GM23338 (cell line): ENCODE results near the gene FGA. TPM values are rescaled to one million over a fixed set of nuclear protein-coding genes. Genes with fewer than 3 reads are reported as not detected.
A peak's percentile ranks its signal among the peaks of the same experiment; 100 is the strongest.

ENCODE experiments used
- ATAC-seq: fragments of 200-7000 bp; cut with Tn5 transposase; 3 replicates; pipeline ENCODE4 v1.9.1; 2020
- DNase-seq: peaks from one replicate; pipeline ENCODE4 v3.0.0-alpha.2; 2015; ENCODE audit warnings: low spot score
- H2AFZ ChIP-seq: fragments of 200-600 bp; sonication (generic); 2 replicates; pipeline ENCODE4 v1.8.0; 2016; ENCODE audit warnings: antibody characterized with exemption, mild to moderate bottlenecking, moderate library complexity
- H3F3A ChIP-seq: fragments of 200-600 bp; sonication (generic); replicated peaks from 2 replicates; pipeline ENCODE4 v1.8.0; 2017; ENCODE audit warnings: antibody characterized with exemption, mixed run types, low read depth
- H3K27ac ChIP-seq: fragments of 200-600 bp; sonication (generic); 2 replicates; pipeline ENCODE4 v1.6.1; 2016; ENCODE audit warnings: low read depth
- H3K27me3 ChIP-seq: fragments of 200-600 bp; sonication (generic); 2 replicates; pipeline ENCODE4 v1.8.0; 2016; ENCODE audit warnings: mild to moderate bottlenecking, mixed run types, moderate library complexity; ENCODE audit not compliant: insufficient read depth
- H3K36me3 ChIP-seq: fragments of 200-600 bp; sonication (generic); 2 replicates; pipeline ENCODE4 v1.8.0; 2016; ENCODE audit warnings: mild to moderate bottlenecking; ENCODE audit not compliant: insufficient read depth
- H3K4me1 ChIP-seq: fragments of 200-600 bp; sonication (generic); 2 replicates; pipeline ENCODE4 v1.8.0; 2016; ENCODE audit warnings: mild to moderate bottlenecking, moderate library complexity; ENCODE audit not compliant: insufficient read depth
- H3K4me2 ChIP-seq: fragments of 200-600 bp; sonication (generic); 2 replicates; pipeline ENCODE4 v1.7.1; 2017; ENCODE audit warnings: mixed run types
- H3K4me3 ChIP-seq: fragments of 200-600 bp; sonication (generic); 2 replicates; pipeline ENCODE4 v1.6.1; 2016; ENCODE audit warnings: mixed run types
- H3K79me2 ChIP-seq: fragments of 200-600 bp; sonication (generic); replicated peaks from 2 replicates; pipeline ENCODE4 v1.8.0; 2017; ENCODE audit warnings: mild to moderate bottlenecking; ENCODE audit not compliant: insufficient read depth
- H3K9me2 ChIP-seq: fragments of 200-600 bp; sonication (generic); 2 replicates; pipeline ENCODE4 v1.8.0; 2017; ENCODE audit not compliant: insufficient read depth
- H4K20me1 ChIP-seq: fragments of 200-600 bp; sonication (generic); replicated peaks from 2 replicates; pipeline ENCODE4 v1.8.0; 2017; ENCODE audit warnings: mild to moderate bottlenecking; ENCODE audit not compliant: insufficient read depth
- H3K27ac Mint-ChIP-seq: 2 replicates; pipeline ENCODE4 v1.8.0; 2020; ENCODE audit warnings: inconsistent platforms, mild to moderate bottlenecking, moderate library complexity, mixed read lengths
- H3K27me3 Mint-ChIP-seq: 3 replicates; pipeline ENCODE4 v1.8.0; 2022; ENCODE audit warnings: low read depth, mild to moderate bottlenecking, moderate library complexity, mixed read lengths, inconsistent platforms; ENCODE audit not compliant: insufficient read depth, poor library complexity
- H3K36me3 Mint-ChIP-seq: 3 replicates; pipeline ENCODE4 v1.8.0; 2021; ENCODE audit warnings: low read depth, mild to moderate bottlenecking, inconsistent platforms, moderate library complexity, mixed read lengths
- H3K4me1 Mint-ChIP-seq: 3 replicates; pipeline ENCODE4 v1.8.0; 2020; ENCODE audit warnings: mild to moderate bottlenecking, inconsistent platforms, mixed read lengths
- H3K4me3 Mint-ChIP-seq: 3 replicates; pipeline ENCODE4 v1.8.0; 2021; ENCODE audit warnings: moderate library complexity, mild to moderate bottlenecking, inconsistent platforms, mixed read lengths
- H3K9me3 Mint-ChIP-seq: 3 replicates; pipeline ENCODE4 v1.8.0; 2020; ENCODE audit warnings: moderate library complexity, mild to moderate bottlenecking, inconsistent platforms, mixed read lengths
- CREB1 ChIP-seq: fragments of 250-450 bp; sonication (Bioruptor Pico); IDR thresholded peaks from 2 replicates; pipeline ENCODE4 v1.5.0; 2020; ENCODE audit warnings: low read depth, mild to moderate bottlenecking, moderate library complexity
- CTCF ChIP-seq, 2 experiments: fragments of 200-600 bp in 1 of 2; sonication (generic) in 1 of 2; conservative IDR thresholded peaks; 2 replicates each; pipeline versions ENCODE4 v1.5.1 to v1.6.1; 2016 to 2017; ENCODE audit warnings: antibody characterized with exemption in 2 of 2, low read depth in 2 of 2, mild to moderate bottlenecking in 2 of 2, moderate library complexity in 1 of 2
- ETS1 ChIP-seq: IDR thresholded peaks from 2 replicates; pipeline ENCODE4 v1.6.1; 2016; ENCODE audit warnings: antibody characterized with exemption
- EZH2 ChIP-seq: fragments of 200-600 bp; sonication (generic); IDR thresholded peaks from one replicate; pipeline ENCODE4 v1.8.0; 2017; ENCODE audit warnings: antibody characterized with exemption, mild to moderate bottlenecking, low read depth; ENCODE audit not compliant: unreplicated experiment
- NANOG ChIP-seq: IDR thresholded peaks from 2 replicates; pipeline ENCODE4 v1.6.1; 2016; ENCODE audit warnings: antibody characterized with exemption, borderline replicate concordance
- POLR2AphosphoS5 ChIP-seq: IDR thresholded peaks from 2 replicates; pipeline ENCODE4 v1.6.1; 2016; ENCODE audit warnings: antibody characterized with exemption, low read depth
- REST ChIP-seq: IDR thresholded peaks from one replicate; pipeline ENCODE4 v1.6.1; 2018; ENCODE audit warnings: antibody characterized with exemption; ENCODE audit not compliant: unreplicated experiment
- ZNF114 ChIP-seq: fragments of 250-450 bp; sonication (Bioruptor Pico); IDR thresholded peaks from 2 replicates; pipeline ENCODE4 v1.5.0; 2020; ENCODE audit warnings: mild to moderate bottlenecking, moderate library complexity
- polyA plus RNA-seq: library from polyadenylated mRNA; unstranded; fragments of >200 nt; fragmentation: Nextera tagmentation; extraction: Ambion mirVana; gene quantifications from 2 replicates; pipeline ENCODE4 v1.2.1, GENCODE V29; 2016
- total RNA-seq: library from RNA; depleted of rRNA; stranded (reverse); fragments of >200 nt; shearing (Covaris generic); gene quantifications from 2 replicates; pipeline ENCODE4 v1.2.3, GENCODE V29; 2014

Gene FGA
- total and polyA plus RNA-seq, 2 experiments from 2014 or later: not detected

GRCh38 chr4:154618708-154619315 is 28.3 kb upstream of the FGA start:
- H3K27me3 ChIP-seq: no peaks in the 10 kb centered on the region
- H2AFZ ChIP-seq: no peak overlapping the region
- peak; percentile 91 for ATAC-seq

GRCh38 chr4:154617820-154618317 is 27.3 kb upstream of the FGA start:
- no peaks in the 10 kb centered on the region for H3K36me3 ChIP-seq
- TF ChIP-seq REST: no peak
- TF ChIP-seq ZNF114 (CRISPR knock-in tag): no peak
- TF ChIP-seq POLR2AphosphoS5: no peak

More at GRCh38 chr4:154618708-154619315, 28.3 kb upstream of the FGA start:
- TF ChIP-seq ETS1 (no peak), EZH2 (no peak), CTCF (conservative IDR thresholded peaks at IDR 0.05; ENCODE audit: low read depth in 2 of 2) (peak; percentile 89 to 90), CREB1 (CRISPR knock-in tag) (no peak), ZNF114 (CRISPR knock-in tag) (no peak), NANOG (no peak)
- Histone ChIP-seq H4K20me1 (no peaks in the 10 kb centered on the region), H3K36me3 (no peaks in the 10 kb centered on the region), H3F3A (no peaks in the 10 kb centered on the region), H3K4me3 (no peak overlapping the region), H3K4me2 (no peak overlapping the region), H3K9me2 (no peaks in the 10 kb centered on the region), H3K27ac (no peak overlapping the region), H3K4me1 (peaks cover 10% of the 10 kb centered on the region), H3K79me2 (no peaks in the 10 kb centered on the region)
- H3K27ac Mint-ChIP-seq: no peak overlapping the region
- peak; percentile 85 for DNase-seq
- no peak overlapping the region for H3K4me3 Mint-ChIP-seq
- no peaks in the 10 kb centered on the region; the same call in 2 of the 3 replicates for H3K9me3 Mint-ChIP-seq
- no peaks in the 10 kb centered on the region for H3K27me3 Mint-ChIP-seq
- no peaks in the 10 kb centered on the region for H3K36me3 Mint-ChIP-seq
- H3K4me1 Mint-ChIP-seq: peaks cover 15% of the 10 kb centered on the region; the same call in 2 of the 3 replicates

More at GRCh38 chr4:154617820-154618317, 27.3 kb upstream of the FGA start:
- no peaks in the 10 kb centered on the region for H3K36me3 Mint-ChIP-seq
- no peaks in the 10 kb centered on the region for H3F3A ChIP-seq
- no peak overlapping the region for H3K27ac ChIP-seq
- no peak overlapping the region for H3K4me3 ChIP-seq
- H4K20me1 ChIP-seq: no peaks in the 10 kb centered on the region
- H3K4me2 ChIP-seq: no peak overlapping the region
- peaks cover 10% of the 10 kb centered on the region for H3K4me1 ChIP-seq
- no peak for DNase-seq
- peaks cover 15% of the 10 kb centered on the region; the same call in 2 of the 3 replicates for H3K4me1 Mint-ChIP-seq
- no peak overlapping the region for H3K27ac Mint-ChIP-seq
- no peaks in the 10 kb centered on the region for H3K79me2 ChIP-seq
- no peak overlapping the region for H3K4me3 Mint-ChIP-seq
- H2AFZ ChIP-seq: no peak overlapping the region; the same call in 1 of the 2 replicates
- no peaks in the 10 kb centered on the region for H3K27me3 Mint-ChIP-seq
- no peak for ATAC-seq
- H3K9me3 Mint-ChIP-seq: no peaks in the 10 kb centered on the region; the same call in 2 of the 3 replicates
- no peaks in the 10 kb centered on the region for H3K27me3 ChIP-seq
- no peaks in the 10 kb centered on the region for H3K9me2 ChIP-seq
